ENCODE measurements around the gene BICRAL.
"Not testable (repeated sequence)": the region's sequence is repeated elsewhere in the genome, so short reads cannot be mapped to it uniquely, and the experiment has no call there.

The BICRAL gene

DNA sequence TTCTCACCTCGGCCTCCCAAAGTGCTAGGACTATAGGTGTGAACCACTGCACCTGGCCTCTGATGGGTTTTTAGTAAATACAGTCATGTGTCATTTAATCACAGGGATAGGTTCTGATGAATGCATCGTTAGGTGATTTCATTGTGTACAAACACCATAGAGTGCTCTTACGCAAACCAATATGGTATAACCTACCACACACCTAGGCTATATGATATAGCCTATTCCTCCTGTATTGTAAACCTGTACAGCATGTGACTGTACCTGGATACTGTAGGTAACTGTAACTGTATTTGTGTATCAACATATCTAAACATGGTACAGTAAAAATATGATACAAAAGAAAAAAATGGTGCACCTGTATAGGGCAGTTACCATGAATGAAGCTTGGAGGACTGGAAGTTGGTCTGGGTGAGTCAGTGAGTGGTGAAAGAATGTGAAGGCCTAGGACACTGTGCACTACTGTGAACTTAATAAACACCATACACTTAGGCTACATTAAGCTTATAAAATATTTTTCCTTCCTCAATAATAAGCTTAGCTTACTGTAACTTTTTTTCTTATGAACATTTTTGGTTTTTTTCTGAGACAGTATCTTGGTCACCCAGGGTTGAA lies 10.0 kb downstream of the BICRAL start:
- no peak for DNase-seq (ENCODE audit: low read depth)

GRCh38 chr6:42795651-42796050 lies 13.8 kb downstream of the BICRAL start:
- DNase-seq (ENCODE audit: low read depth): no peak

DNA sequence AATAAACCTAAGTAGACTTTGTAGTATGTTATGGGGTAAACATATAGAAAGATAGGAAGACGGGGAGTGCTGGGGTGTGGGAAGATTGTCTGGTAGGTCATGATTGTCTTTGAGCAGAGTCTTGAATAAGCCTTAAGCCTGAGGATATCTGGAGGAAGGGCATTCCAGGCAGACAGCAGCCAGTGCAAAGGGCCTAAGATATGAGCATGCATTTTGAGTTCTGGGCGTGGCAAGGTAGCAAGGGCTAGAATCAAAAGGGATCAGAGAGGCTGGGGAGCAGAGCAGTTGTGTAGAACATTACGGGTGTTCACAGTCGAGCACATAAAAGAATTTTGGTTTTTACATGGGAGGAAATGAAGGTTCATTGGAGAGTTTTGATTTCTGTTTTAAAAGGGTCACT lies 14.3 kb downstream of the BICRAL start:
- no peak for DNase-seq (ENCODE audit: low read depth)

- not testable (repeated sequence) for DNase-seq (ENCODE audit: low read depth)
Measured at GRCh38 chr6:42797696-42798095, 15.8 kb downstream of the BICRAL start.

DNA sequence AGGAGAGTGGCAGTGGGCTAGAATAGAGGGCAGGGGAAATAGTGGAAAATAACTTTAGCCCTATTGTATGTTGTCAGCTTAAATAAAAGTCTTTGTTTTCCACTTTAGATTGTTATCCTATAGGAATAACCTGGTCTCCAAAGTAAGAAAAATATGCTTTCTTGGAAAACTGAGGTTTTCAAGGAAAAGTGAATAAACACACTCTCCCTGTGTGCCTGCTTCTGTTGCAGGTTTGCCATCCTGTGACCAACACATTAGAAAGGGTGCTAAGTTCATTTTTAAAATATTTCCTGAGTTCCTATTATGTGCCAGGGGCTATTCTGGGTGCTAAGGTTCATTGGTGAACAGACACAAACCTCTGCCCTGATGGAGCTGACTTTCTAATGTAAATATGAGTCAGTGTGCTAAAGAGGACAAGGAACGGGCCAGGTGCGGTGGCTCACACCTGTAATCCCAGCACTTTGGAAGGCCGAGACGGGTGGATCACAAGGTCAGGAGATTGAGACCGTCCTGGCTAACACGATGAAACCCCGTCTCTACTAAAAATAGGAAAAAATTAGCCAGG lies 23.5 kb downstream of the BICRAL start:
- no peak for DNase-seq (ENCODE audit: low read depth)

GRCh38 chr6:42806359-42806758 lies 24.5 kb downstream of the BICRAL start:
- not testable (repeated sequence) for DNase-seq (ENCODE audit: low read depth)

- DNase-seq (ENCODE audit: low read depth): no peak
Measured at GRCh38 chr6:42808492-42809483, 26.9 kb downstream of the BICRAL start.

DNA sequence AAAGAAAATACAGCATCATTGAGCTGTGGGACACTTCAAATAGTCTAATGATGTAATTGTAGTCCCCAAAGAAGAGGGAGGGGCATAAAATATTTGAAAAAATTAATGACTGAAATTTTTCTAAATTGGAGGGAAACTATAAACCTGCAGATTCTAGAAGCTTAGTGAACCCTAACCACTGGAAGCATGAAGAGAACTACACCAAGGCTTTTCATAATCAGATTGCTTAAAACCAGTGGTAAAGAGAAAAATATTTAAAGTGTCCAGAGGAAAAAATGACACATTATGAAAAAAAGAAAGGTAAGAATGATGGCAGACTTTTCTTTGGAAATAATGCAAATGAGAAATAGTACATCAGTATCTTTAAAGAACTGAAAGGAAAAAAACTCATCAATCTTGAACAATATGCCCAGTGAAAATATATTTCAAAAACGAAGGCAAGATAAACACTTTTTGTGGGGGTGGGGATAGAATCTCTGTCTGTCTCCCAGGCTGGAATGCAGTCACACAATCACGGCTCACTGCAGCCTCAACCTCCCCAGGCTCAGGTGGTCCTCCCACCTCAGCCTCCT lies 31.3 kb downstream of the BICRAL start:
- DNase-seq (ENCODE audit: low read depth): no peak

GRCh38 chr6:42813906-42814444 lies 32.1 kb downstream of the BICRAL start:
- no peak for DNase-seq (ENCODE audit: low read depth)

- not testable (repeated sequence) for DNase-seq (ENCODE audit: low read depth)
Measured at GRCh38 chr6:42815726-42816125, 33.9 kb downstream of the BICRAL start.

DNA sequence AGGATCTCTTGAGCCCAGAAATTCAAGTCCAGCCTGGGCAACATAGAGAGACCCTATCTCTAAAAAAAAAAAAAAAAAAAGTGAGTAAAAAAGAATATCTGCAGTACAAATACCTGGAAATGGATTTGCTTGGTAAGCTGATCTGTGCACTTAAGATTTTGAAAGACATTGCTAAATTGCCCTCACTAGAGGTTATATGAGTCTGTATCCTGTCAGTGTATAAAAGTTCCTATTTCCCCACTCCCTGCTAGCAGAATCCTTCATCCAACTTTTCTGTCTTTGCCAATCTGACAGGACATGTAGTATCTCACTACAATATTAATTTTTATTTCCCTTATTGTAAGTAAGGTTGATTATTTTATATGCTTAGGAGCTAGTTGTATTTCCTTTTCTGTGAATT lies 36.1 kb downstream of the BICRAL start:
- DNase-seq (ENCODE audit: low read depth): no peak

DNA sequence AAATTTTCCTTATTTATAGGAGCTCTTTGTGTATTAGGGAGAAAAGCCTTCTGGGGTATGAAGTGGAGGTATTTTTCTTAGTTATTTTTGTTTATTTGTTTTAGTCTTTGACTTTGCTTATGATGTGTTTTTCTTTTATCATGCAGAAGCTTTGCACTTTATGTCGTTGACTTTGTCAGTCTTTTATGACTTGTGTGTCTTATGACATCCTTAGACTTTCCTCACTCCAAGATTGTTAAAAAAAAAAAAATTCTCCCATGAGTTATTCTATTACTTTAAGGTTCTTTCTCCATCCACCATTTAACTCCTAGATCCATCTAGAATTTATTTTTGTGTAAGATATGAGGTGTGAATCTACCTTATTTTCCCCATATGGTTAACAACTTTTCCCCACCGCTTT lies 36.6 kb downstream of the BICRAL start:
- no peak for DNase-seq (ENCODE audit: low read depth)

DNA sequence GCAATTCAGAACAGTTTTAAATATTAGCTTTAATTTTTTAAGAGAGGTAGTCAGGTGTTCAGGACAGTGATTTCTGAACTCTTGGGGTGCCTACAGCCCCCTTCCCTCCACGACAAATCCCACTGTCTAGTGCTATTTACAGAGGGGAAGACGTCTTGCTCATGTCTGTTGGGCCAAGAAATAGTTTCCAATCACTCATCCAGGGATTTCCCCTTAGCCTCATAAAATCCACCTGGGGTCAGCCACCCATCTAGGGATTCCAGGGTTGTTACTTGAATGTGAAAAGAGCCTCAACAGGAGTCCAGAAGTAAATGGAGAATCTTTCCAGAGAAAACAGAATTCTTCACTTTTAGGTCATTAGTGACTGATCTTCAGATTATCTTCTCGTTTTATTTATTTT lies 37.0 kb downstream of the BICRAL start:
- DNase-seq (ENCODE audit: low read depth): no peak

DNA sequence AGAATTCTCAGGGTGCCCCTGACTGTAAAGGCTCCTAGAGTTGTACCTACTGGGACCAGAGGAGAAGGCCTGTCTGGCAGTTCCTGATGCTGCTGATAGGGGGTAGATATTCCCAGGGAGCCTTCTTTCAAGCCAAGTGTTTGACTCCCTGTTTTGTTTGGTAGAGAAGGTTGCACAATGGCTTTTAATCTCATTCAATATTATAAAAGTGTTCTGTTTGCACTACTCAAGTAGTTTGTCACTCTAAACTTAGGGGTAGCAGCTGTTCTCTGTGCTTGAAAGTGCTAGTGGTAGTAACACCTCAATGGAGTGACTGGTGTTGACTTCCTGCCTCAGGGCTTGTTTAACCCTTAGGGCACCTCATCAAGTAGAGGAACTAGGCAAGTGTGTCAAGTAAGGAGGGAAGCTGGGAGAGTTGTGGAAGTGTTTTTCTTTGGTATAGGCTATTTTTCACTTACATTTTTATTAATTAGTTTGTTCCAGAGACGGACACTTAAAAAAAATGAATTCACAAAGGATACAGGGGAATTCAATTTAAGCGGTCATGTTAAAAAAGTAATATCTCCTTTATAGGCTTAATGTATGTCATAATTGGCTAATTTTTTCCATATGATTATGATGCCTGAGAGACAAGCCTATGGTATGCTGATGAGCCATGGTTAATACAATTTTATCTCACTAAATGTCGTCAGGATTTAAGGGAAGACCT lies 38.1 kb downstream of the BICRAL start:
- no peak for DNase-seq (ENCODE audit: low read depth)

DNA sequence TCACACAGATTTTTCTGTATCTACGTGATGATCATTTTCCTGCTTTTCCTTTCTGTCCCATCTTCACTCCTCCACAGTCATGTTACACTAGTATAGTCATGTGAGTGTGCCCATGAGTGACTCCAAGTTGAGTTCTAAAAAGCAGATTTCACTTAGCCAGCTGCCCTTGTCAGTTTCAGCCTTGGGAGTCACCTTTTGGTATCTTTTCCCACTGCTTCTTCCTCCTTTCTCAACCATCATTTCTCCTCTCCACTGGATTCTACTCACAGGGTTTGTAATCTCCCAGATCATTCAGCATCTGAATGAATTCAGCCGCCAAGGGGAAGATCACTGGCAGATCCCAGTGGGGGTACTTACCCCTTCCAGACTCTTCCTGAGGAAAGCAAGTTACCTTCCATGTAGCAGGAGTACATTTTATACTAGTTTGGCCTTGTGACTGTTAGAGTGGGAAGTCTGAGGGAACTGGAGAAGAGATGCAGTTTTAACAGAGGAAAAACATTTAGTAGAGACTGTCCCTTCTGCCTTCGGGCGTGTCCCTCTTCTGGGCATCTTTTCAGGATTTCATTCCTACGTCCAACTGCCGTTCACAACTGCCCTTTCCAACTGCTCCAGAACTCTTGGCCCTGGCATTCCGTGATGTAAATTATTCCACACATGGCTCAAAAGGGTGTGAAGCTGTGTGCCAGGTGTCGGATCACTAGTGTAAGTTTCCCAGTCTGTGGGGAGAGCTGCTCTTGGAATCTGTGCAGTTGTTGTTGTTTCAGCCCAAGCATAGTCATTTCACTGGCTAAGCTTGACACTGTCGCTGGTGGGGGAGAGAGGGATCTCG lies 38.9 kb downstream of the BICRAL start:
- no peak for DNase-seq (ENCODE audit: low read depth)

DNA sequence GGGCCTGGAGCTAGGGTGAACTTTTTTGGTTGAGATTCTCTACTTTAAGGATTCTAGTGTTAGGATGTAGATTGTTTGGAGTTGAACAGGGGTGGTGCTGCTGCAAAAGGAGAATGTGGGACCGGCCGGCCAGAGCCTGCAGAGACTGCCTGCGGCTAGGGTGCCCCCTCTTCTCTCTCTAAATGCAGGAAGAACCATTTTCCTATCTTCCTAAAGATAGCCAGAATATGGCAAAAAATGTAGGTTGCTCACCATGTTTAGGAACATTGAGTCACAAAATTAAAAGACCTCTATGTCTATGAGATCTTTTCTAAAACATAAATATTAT lies 39.5 kb downstream of the BICRAL start:
- no peak for DNase-seq (ENCODE audit: low read depth)

- no peak for DNase-seq (ENCODE audit: low read depth)
Measured at GRCh38 chr6:42821846-42822245, 40.0 kb downstream of the BICRAL start.

- DNase-seq (ENCODE audit: low read depth): no peak
Measured at GRCh38 chr6:42829561-42830092, 47.8 kb downstream of the BICRAL start.

DNA sequence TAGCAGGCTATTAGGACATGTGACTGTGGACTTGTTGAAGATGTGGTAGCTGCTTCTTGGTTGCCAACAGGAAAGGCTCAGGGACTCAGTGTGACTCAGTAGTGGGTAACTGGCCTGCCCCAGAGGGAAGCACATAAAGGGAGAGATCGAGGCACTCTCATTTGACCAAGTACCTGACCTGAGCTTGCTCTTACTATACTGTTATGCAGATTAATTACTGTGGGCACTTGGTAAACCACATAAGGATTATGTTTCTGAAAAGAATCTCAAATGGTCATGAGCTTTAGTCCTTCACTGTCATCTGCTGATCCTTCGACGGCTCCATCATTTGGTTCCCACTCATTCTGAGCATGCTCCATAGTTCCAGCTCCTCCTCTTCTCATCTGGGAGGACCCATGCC lies 49.4 kb downstream of the BICRAL start:
- no peak for DNase-seq (ENCODE audit: low read depth)

DNA sequence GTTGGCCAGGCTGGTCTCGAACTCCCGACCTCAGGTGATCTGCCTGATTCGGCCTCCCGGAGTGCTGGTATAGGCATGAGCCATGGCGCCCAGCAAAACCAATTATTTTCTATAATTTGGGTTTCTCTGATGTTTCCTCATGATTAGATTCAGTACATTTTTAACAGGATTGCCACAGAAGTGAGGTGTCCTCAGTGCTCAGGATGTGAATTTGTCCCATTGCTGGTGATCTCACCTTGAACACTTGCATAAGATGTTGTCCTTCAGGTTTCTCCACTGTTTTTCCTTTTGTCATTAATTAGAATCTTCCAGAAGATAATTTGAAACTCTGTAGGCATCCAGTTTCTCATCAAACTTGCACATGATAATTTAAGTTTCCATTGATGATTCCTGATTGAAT lies 52.2 kb downstream of the BICRAL start:
- DNase-seq (ENCODE audit: low read depth): no peak
